NB4 (cell line): Measurements from ENCODE around the gene KIAA1143.

Experiments
- CTCF ChIP-seq: IDR thresholded peaks from one replicate; pipeline ENCODE4 v1.5.1; 2012; ENCODE audit warnings: low read depth, low read length
- MYC ChIP-seq: IDR thresholded peaks from 2 replicates; pipeline ENCODE4 v1.6.1; 2011; ENCODE audit warnings: low read depth, low read length
- POLR2A ChIP-seq: IDR thresholded peaks from 2 replicates; pipeline ENCODE4 v1.6.1; 2011; ENCODE audit warnings: mild to moderate bottlenecking; ENCODE audit not compliant: insufficient read length; ENCODE audit errors: extremely low read depth

- TF ChIP-seq POLR2A (no peak), CTCF (no peak), MYC (no peak)
Observed at GRCh38 chr3:44722103-44722401, 39.4 kb downstream of the KIAA1143 start.
